Hepatocyte (in vitro differentiated cells): ENCODE data around the gene FHOD3. TPM values are rescaled to one million over a fixed set of nuclear protein-coding genes. Genes with fewer than 3 reads are reported as not detected.

Experiments used
- DNase-seq: peaks from one replicate; pipeline ENCODE4 v3.0.0-alpha.2; 2016; ENCODE audit warnings: low spot score
- H2AFZ ChIP-seq: fragments of 200-600 bp; sonication (generic); 2 replicates; pipeline ENCODE4 v1.6.0; 2016; ENCODE audit warnings: antibody characterized with exemption, mild to moderate bottlenecking
- H3K27ac ChIP-seq: fragments of 200-600 bp; sonication (generic); 2 replicates; pipeline ENCODE4 v1.5.1; 2016; ENCODE audit warnings: mild to moderate bottlenecking
- H3K27me3 ChIP-seq: fragments of 200-600 bp; sonication (generic); 2 replicates; pipeline ENCODE4 v1.6.1; 2016
- H3K36me3 ChIP-seq: fragments of 200-600 bp; sonication (generic); replicated peaks from 2 replicates; pipeline ENCODE4 v1.5.1; 2016; ENCODE audit warnings: low read depth; ENCODE audit not compliant: insufficient read depth
- H3K4me1 ChIP-seq: fragments of 200-600 bp; sonication (generic); 2 replicates; pipeline ENCODE4 v1.5.1; 2016; ENCODE audit warnings: mild to moderate bottlenecking, moderate library complexity; ENCODE audit not compliant: insufficient read depth
- H3K4me2 ChIP-seq: fragments of 200-600 bp; sonication (generic); 2 replicates; pipeline ENCODE4 v1.6.0; 2016
- H3K4me3 ChIP-seq: fragments of 200-600 bp; sonication (generic); 2 replicates; pipeline ENCODE4 v1.5.1; 2016; ENCODE audit warnings: mild to moderate bottlenecking
- H3K79me2 ChIP-seq: fragments of 200-600 bp; sonication (generic); 2 replicates; pipeline ENCODE4 v1.6.0; 2017; ENCODE audit warnings: mild to moderate bottlenecking
- H3K9me2 ChIP-seq: fragments of 200-600 bp; sonication (generic); replicated peaks from 2 replicates; pipeline ENCODE4 v1.6.0; 2017; ENCODE audit warnings: mild to moderate bottlenecking; ENCODE audit not compliant: insufficient read depth
- H3K9me3 ChIP-seq: fragments of 200-600 bp; sonication (generic); 2 replicates; pipeline ENCODE4 v1.5.1; 2016; ENCODE audit warnings: low read depth, mild to moderate bottlenecking
- H4K20me1 ChIP-seq: fragments of 200-600 bp; sonication (generic); 2 replicates; pipeline ENCODE4 v1.6.0; 2016; ENCODE audit warnings: mild to moderate bottlenecking; ENCODE audit not compliant: insufficient read depth, poor library complexity, severe bottlenecking
- EZH2 ChIP-seq: fragments of 200-600 bp; sonication (generic); IDR thresholded peaks from 2 replicates; pipeline ENCODE4 v1.6.1; 2016; ENCODE audit warnings: antibody characterized with exemption, mild to moderate bottlenecking, borderline replicate concordance
- EZH2phosphoT487 ChIP-seq: fragments of 200-600 bp; sonication (generic); IDR thresholded peaks from one replicate; pipeline ENCODE4 v1.6.1; 2018; ENCODE audit warnings: antibody characterized with exemption, mild to moderate bottlenecking, low read depth, moderate library complexity; ENCODE audit not compliant: unreplicated experiment, severe bottlenecking
- WGBS: methylation state at CpG from one replicate; pipeline ENCODE4 v1.1.6; 2016; ENCODE audit warnings: low lambda C conversion rate; ENCODE audit errors: missing lambda C conversion rate; 5-methylcytosine and 5-hydroxymethylcytosine counted together
- polyA plus RNA-seq: library from polyadenylated mRNA; unstranded; fragments of >200 nt; fragmentation: Nextera tagmentation; extraction: Ambion mirVana; gene quantifications from 2 replicates; pipeline ENCODE4 v1.2.1, GENCODE V29; 2016
- total RNA-seq: library from RNA; depleted of rRNA; stranded (reverse); fragments of >200 nt; gene quantifications from 2 replicates; pipeline ENCODE4 v1.2.3, GENCODE V29; 2014
- TF ChIP-seq, protein P1 (sequence below): fragments of 200-600 bp; sonication (generic); IDR thresholded peaks from 2 replicates; pipeline ENCODE4 v1.5.1; 2016; ENCODE audit warnings: antibody characterized with exemption, mild to moderate bottlenecking; ENCODE audit not compliant: poor library complexity

Gene FHOD3
- total and polyA plus RNA-seq, 2 experiments from 2014 or later = 1.7 to 2.7 TPM

DNA sequence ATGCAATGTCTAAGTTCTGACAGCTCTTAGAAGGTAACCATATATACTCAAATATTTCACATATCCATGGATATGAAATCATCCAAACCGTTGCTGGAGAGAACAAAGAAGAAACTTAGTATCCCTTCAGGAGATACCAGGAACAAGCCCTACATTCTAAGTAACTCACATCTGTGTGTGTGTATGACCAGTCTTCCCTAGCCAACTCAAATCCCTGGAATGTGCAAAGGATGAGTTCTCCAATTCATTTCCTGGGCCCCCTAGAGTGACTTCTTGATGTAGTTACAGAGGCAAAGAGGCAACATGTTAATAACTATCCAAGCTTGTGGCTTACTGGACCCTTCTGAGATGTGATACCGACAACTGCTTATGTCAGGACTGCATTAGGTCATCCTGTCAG, 511.2 kb downstream of the FHOD3 start:
- Histone ChIP-seq H3K4me1 (no peaks in the 10 kb centered on the region), H3K79me2 (no peaks in the 10 kb centered on the region), H3K27ac (no peak overlapping the region), H2AFZ (no peak overlapping the region), H4K20me1 (no peaks in the 10 kb centered on the region), H3K27me3 (no peaks in the 10 kb centered on the region), H3K36me3 (no peaks in the 10 kb centered on the region), H3K4me3 (no peak overlapping the region), H3K9me3 (no peaks in the 10 kb centered on the region), H3K4me2 (no peak overlapping the region), H3K9me2 (no peaks in the 10 kb centered on the region)
- no peak for TF ChIP-seq EZH2phosphoT487
- TF ChIP-seq EZH2 = no peak
- TF ChIP-seq, protein P1, sequence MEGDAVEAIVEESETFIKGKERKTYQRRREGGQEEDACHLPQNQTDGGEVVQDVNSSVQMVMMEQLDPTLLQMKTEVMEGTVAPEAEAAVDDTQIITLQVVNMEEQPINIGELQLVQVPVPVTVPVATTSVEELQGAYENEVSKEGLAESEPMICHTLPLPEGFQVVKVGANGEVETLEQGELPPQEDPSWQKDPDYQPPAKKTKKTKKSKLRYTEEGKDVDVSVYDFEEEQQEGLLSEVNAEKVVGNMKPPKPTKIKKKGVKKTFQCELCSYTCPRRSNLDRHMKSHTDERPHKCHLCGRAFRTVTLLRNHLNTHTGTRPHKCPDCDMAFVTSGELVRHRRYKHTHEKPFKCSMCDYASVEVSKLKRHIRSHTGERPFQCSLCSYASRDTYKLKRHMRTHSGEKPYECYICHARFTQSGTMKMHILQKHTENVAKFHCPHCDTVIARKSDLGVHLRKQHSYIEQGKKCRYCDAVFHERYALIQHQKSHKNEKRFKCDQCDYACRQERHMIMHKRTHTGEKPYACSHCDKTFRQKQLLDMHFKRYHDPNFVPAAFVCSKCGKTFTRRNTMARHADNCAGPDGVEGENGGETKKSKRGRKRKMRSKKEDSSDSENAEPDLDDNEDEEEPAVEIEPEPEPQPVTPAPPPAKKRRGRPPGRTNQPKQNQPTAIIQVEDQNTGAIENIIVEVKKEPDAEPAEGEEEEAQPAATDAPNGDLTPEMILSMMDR = no peak
- no peak for DNase-seq
- 92% methylated on average over 2 of the region's 2 CpGs for WGBS

DNA sequence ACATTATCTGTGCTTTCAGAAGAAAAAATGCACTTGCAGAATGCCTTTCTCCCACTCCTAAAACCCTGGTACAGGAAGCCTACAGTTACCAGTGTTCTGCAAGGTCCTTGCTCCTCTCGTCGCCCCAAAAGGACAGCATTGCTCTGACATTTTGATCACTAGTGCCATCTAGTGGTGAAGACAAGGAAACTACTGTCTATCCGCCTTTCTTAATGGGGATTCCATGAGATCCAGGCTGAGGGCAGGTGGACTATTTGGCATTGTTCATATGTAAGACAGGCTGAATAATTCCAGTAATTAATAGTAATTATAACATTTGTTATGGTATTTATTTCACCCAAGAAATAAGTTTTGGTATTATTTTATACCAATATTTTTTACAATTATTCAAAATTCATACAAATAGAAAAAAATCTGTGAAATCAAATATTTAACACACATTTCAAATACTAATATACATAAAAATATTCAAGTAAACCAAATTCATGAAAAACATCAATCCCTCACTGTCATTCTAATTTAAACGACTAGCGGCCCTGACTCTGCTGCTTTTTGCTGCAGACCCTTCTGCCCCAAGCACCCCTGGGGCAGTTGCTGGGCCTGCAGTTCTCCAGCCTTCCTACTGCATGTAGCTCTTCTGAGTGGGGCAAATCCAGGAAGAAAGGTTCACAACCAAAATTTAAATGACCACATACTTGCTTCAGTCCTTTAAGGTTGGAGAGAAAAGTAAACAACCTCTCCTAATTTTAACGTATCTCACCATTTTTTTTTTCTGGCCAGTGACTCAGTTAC, 512.3 kb downstream of the FHOD3 start:
- H4K20me1 ChIP-seq = no peaks in the 10 kb centered on the region
- no peaks in the 10 kb centered on the region for H3K79me2 ChIP-seq
- no peaks in the 10 kb centered on the region for H3K36me3 ChIP-seq
- H2AFZ ChIP-seq = no peak overlapping the region
- DNase-seq = peak; percentile 83
- H3K4me3 ChIP-seq = no peak overlapping the region
- no peaks in the 10 kb centered on the region for H3K9me2 ChIP-seq
- 40% methylated on average over 6 of the region's 6 CpGs for WGBS
- H3K4me2 ChIP-seq = no peak overlapping the region
- TF ChIP-seq, protein P1 = peak; percentile 77
- TF ChIP-seq EZH2phosphoT487 (no peak), EZH2 (no peak)
- no peak overlapping the region for H3K27ac ChIP-seq
- no peaks in the 10 kb centered on the region for H3K4me1 ChIP-seq
- no peaks in the 10 kb centered on the region for H3K27me3 ChIP-seq
- no peaks in the 10 kb centered on the region for H3K9me3 ChIP-seq

- TF ChIP-seq EZH2 (no peak), EZH2phosphoT487 (no peak)
- TF ChIP-seq, protein P1 = no peak
- Histone ChIP-seq H3K4me3 (no peak overlapping the region), H3K79me2 (no peaks in the 10 kb centered on the region), H2AFZ (no peak overlapping the region), H3K4me1 (no peaks in the 10 kb centered on the region), H3K27me3 (no peaks in the 10 kb centered on the region), H3K27ac (no peak overlapping the region), H3K9me2 (no peaks in the 10 kb centered on the region), H3K4me2 (no peak overlapping the region), H3K36me3 (no peaks in the 10 kb centered on the region), H3K9me3 (no peaks in the 10 kb centered on the region), H4K20me1 (no peaks in the 10 kb centered on the region)
- no peak for DNase-seq
- 86% methylated on average over 3 of the region's 3 CpGs for WGBS
Observed at GRCh38 chr18:36811430-36811829, 513.9 kb downstream of the FHOD3 start.
